Lung (tissue), 12 donors: Measurements from ENCODE around the gene TFDP2. TPM values are rescaled to one million over a fixed set of nuclear protein-coding genes. Genes with fewer than 3 reads are reported as not detected.

ENCODE experiments used
- ATAC-seq: fragments of 200-7000 bp; cut with Tn5 transposase; one replicate; pipeline ENCODE4 v1.9.1; 2020; ENCODE audit warnings: moderate number of reproducible peaks; ENCODE audit not compliant: insufficient read depth, low FRiP score
- DNase-seq, 3 donors: peaks; one replicate each; pipeline ENCODE4 v3.0.0-alpha.2; 2013 to 2017
- H3K27ac ChIP-seq, 2 donors: one replicate each; pipeline ENCODE4 v1.5.1; 2013; ENCODE audit warnings: mild to moderate bottlenecking in 2 of 2, moderate library complexity in 2 of 2, control low read depth in 1 of 2, inconsistent platforms in 1 of 2, low read depth in 1 of 2, low read length in 1 of 2
- H3K27me3 ChIP-seq, 3 donors: one replicate each; pipeline ENCODE4 v1.5.1; 2013; ENCODE audit warnings: low read length in 2 of 3; ENCODE audit not compliant: control insufficient read depth in 3 of 3, insufficient read depth in 3 of 3
- H3K36me3 ChIP-seq, 4 donors: one replicate each; pipeline ENCODE4 v1.5.1; 2013; ENCODE audit warnings: low read length in 4 of 4, mild to moderate bottlenecking in 1 of 4, moderate library complexity in 1 of 4; ENCODE audit not compliant: control insufficient read depth in 4 of 4, insufficient read depth in 4 of 4
- H3K4me1 ChIP-seq, 5 donors: one replicate each; pipeline ENCODE4 v1.5.1; 2013; ENCODE audit warnings: low read length in 5 of 5, mild to moderate bottlenecking in 2 of 5, moderate library complexity in 1 of 5; ENCODE audit not compliant: control insufficient read depth in 5 of 5, insufficient read depth in 5 of 5
- H3K4me3 ChIP-seq: one replicate; pipeline ENCODE4 v1.5.1; 2013; ENCODE audit warnings: mild to moderate bottlenecking, control low read depth, moderate library complexity
- H3K9ac ChIP-seq, 2 donors: one replicate each; pipeline ENCODE4 v1.5.1; 2013; ENCODE audit warnings: low read length in 2 of 2, control low read depth in 1 of 2; ENCODE audit not compliant: insufficient read depth in 1 of 2
- H3K9me3 ChIP-seq, 4 donors: one replicate each; pipeline ENCODE4 v1.5.1; 2013; ENCODE audit warnings: low read length in 3 of 4, mild to moderate bottlenecking in 1 of 4, moderate library complexity in 1 of 4; ENCODE audit not compliant: control insufficient read depth in 4 of 4, insufficient read depth in 3 of 4
- WGBS, 2 donors: extraction: QIAGEN DNeasy Blood & Tissue Kit; methylation state at CpG; one replicate each; pipeline ENCODE4 v1.1.7; 2013; 5-methylcytosine and 5-hydroxymethylcytosine counted together
- polyA plus RNA-seq, 2 donors: library from polyadenylated mRNA; stranded (reverse); fragments of 200-250 nt; gene quantifications; one replicate each; pipeline ENCODE4 v1.2.1, GENCODE V29; 2013
- total RNA-seq, 2 donors: library from RNA; depleted of rRNA in 1 of 2; stranded (reverse); fragments of >200 nt in 1 of 2; gene quantifications; one replicate each; pipeline ENCODE4 v1.2.1, GENCODE V29; 2014 to 2021
- TF ChIP-seq, protein P1 (sequence below): IDR thresholded peaks from 2 replicates; pipeline ENCODE4 v1.5.1; 2012; ENCODE audit warnings: mild to moderate bottlenecking; ENCODE audit errors: control extremely low read depth, extremely low read depth
- donor health status: control.
- donor health status: control.
- donor health status: Bipolar disorder and iron deficiency.
- donor health status: healthy.
- donor health status: DM: yes; HTN: yes; CAD: no.

TFDP2 gene
- total and polyA plus RNA-seq, 4 donors, result 8.4 to 94.0 (median 17.0) TPM

- peaks cover 0 to 5% (median 1%) of the 10 kb centered on the region in 4 donors for H3K36me3 ChIP-seq
- no peak overlapping the region for H3K27ac ChIP-seq
- TF ChIP-seq, protein P1, sequence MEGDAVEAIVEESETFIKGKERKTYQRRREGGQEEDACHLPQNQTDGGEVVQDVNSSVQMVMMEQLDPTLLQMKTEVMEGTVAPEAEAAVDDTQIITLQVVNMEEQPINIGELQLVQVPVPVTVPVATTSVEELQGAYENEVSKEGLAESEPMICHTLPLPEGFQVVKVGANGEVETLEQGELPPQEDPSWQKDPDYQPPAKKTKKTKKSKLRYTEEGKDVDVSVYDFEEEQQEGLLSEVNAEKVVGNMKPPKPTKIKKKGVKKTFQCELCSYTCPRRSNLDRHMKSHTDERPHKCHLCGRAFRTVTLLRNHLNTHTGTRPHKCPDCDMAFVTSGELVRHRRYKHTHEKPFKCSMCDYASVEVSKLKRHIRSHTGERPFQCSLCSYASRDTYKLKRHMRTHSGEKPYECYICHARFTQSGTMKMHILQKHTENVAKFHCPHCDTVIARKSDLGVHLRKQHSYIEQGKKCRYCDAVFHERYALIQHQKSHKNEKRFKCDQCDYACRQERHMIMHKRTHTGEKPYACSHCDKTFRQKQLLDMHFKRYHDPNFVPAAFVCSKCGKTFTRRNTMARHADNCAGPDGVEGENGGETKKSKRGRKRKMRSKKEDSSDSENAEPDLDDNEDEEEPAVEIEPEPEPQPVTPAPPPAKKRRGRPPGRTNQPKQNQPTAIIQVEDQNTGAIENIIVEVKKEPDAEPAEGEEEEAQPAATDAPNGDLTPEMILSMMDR, result no peak
- no peak for DNase-seq
- H3K9ac ChIP-seq, result no peak overlapping the region
- peaks cover 0 to 2% (median 0%) of the 10 kb centered on the region in 5 donors for H3K4me1 ChIP-seq
- no peak overlapping the region for H3K4me3 ChIP-seq
- ATAC-seq, result no peak
- H3K9me3 ChIP-seq, result no peaks in the 10 kb centered on the region
- WGBS, 2 donors, result 87 to 96% methylated on average over 2 of the region's 2 CpGs
- no peaks in the 10 kb centered on the region for H3K27me3 ChIP-seq
Observed at GRCh38 chr3:142000325-142000870, 148.9 kb downstream of the TFDP2 start.

- H3K36me3 ChIP-seq, result peaks cover 0 to 5% (median 1%) of the 10 kb centered on the region in 4 donors
- ATAC-seq (no peak), DNase-seq (peak in 2 of 3 donors; percentile 38 to 51)
- no peak overlapping the region for H3K9ac ChIP-seq
- WGBS, 2 donors, result 66 to 77% methylated on average over 4 of the region's 4 CpGs
- H3K9me3 ChIP-seq, result no peaks in the 10 kb centered on the region
- H3K27ac ChIP-seq, result no peak overlapping the region
- no peaks in the 10 kb centered on the region for H3K27me3 ChIP-seq
- TF ChIP-seq, protein P1, result no peak
- H3K4me1 ChIP-seq, result peaks cover 0 to 3% (median 0%) of the 10 kb centered on the region in 5 donors
- H3K4me3 ChIP-seq, result no peak overlapping the region
Observed at GRCh38 chr3:141998669-141999290, 150.6 kb downstream of the TFDP2 start.

- TF ChIP-seq, protein P1, result no peak
- DNase-seq (no peak), ATAC-seq (no peak)
- H3K27me3 ChIP-seq, result no peaks in the 10 kb centered on the region
- H3K9me3 ChIP-seq, result no peaks in the 10 kb centered on the region
- no peak overlapping the region for H3K9ac ChIP-seq
- H3K4me1 ChIP-seq, result peaks cover 0 to 3% (median 0%) of the 10 kb centered on the region in 5 donors
- peaks cover 0 to 7% (median 1%) of the 10 kb centered on the region in 4 donors for H3K36me3 ChIP-seq
- H3K4me3 ChIP-seq, result no peak overlapping the region
- H3K27ac ChIP-seq, result no peak overlapping the region
Observed at GRCh38 chr3:141996437-141996836, 152.9 kb downstream of the TFDP2 start.

DNA sequence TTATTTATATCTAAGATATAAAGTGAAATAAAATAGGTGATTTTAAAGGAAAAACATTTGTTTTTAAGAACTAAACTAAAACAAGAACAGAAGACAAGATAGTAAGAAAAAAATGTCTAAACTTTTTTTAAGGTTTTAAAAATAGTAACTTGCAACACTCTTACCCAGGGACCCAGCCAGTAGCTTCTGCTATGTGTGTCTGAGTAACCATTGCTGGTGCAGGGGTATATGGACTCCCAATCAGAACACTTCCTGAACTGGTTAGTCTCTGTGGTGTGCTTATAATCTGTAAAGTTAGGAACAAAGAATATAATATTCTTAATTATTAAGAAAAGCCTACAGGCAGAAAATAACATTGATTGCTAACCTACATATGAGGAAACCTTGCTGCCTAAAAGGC is 154.5 kb downstream of the TFDP2 start:
- Histone ChIP-seq H3K27ac (no peak overlapping the region), H3K36me3 (peaks cover 0 to 2% (median 0%) of the 10 kb centered on the region in 4 donors), H3K4me1 (peaks cover 0 to 3% (median 0%) of the 10 kb centered on the region in 5 donors), H3K9ac (no peak overlapping the region), H3K9me3 (no peaks in the 10 kb centered on the region), H3K27me3 (no peaks in the 10 kb centered on the region), H3K4me3 (no peak overlapping the region)
- DNase-seq, result no peak
- no peak for ATAC-seq
- TF ChIP-seq, protein P1, result no peak
